HepG2 (cell line): Measurements from ENCODE around the gene TUBB. TPM values are rescaled to one million over a fixed set of nuclear protein-coding genes. Genes with fewer than 3 reads are reported as not detected.
A peak's percentile ranks its signal among the peaks of the same experiment; 100 is the strongest.

Experiments
- AKAP8 ChIP-seq: sonication (generic); formaldehyde crosslinking; IDR thresholded peaks from 2 replicates; pipeline ENCODE4 v1.5.1; 2020; ENCODE audit warnings: mild to moderate bottlenecking, missing genetic modification reagents
- ARID2 ChIP-seq: sonication (generic); formaldehyde crosslinking; IDR thresholded peaks from 2 replicates; pipeline ENCODE4 v1.8.1; 2022; ENCODE audit warnings: mild to moderate bottlenecking, missing genetic modification reagents, borderline replicate concordance
- CENPT ChIP-seq: sonication (generic); formaldehyde crosslinking; IDR thresholded peaks from 2 replicates; pipeline ENCODE4 v1.8.0; 2022; ENCODE audit warnings: low read depth, mild to moderate bottlenecking, moderate library complexity, missing genetic modification reagents
- ETV5 ChIP-seq: IDR thresholded peaks from 2 replicates; pipeline ENCODE4 v1.6.1; 2018; ENCODE audit warnings: missing biosample characterization, missing genetic modification reagents, inconsistent platforms, borderline replicate concordance
- FOSL2 ChIP-seq: sonication (generic); formaldehyde crosslinking; IDR thresholded peaks from 2 replicates; pipeline ENCODE4 v1.4.0; 2020; ENCODE audit warnings: missing genetic modification reagents
- FOXA3 ChIP-seq: IDR thresholded peaks from 2 replicates; pipeline ENCODE4 v1.6.1; 2016; ENCODE audit warnings: missing genetic modification reagents, missing compliant biosample characterization
- GPN1 ChIP-seq: sonication (generic); formaldehyde crosslinking; IDR thresholded peaks from 2 replicates; pipeline ENCODE4 v1.5.1; 2020; ENCODE audit warnings: missing genetic modification reagents, borderline replicate concordance
- GZF1 ChIP-seq: sonication (generic); formaldehyde crosslinking; IDR thresholded peaks from 2 replicates; pipeline ENCODE4 v1.5.1; 2020; ENCODE audit warnings: mild to moderate bottlenecking, missing genetic modification reagents
- MYNN ChIP-seq: sonication (generic); formaldehyde crosslinking; IDR thresholded peaks from 2 replicates; pipeline ENCODE4 v1.4.0; 2020; ENCODE audit warnings: mild to moderate bottlenecking, low read depth, missing genetic modification reagents
- NFKB2 ChIP-seq: sonication (generic); formaldehyde crosslinking; IDR thresholded peaks from 2 replicates; pipeline ENCODE4 v1.4.0; 2020; ENCODE audit warnings: missing genetic modification reagents, borderline replicate concordance
- RERE ChIP-seq: IDR thresholded peaks from 2 replicates; pipeline ENCODE4 v1.6.1; 2016; ENCODE audit warnings: low read depth, missing genetic modification reagents, missing compliant biosample characterization
- RNF2 ChIP-seq: fragments of 450-650 bp; conservative IDR thresholded peaks from 2 replicates; pipeline ENCODE4 v1.6.1; 2016; ENCODE audit warnings: low read depth
- RXRA ChIP-seq: sonication (generic); formaldehyde crosslinking; IDR thresholded peaks from 2 replicates; pipeline ENCODE4 v1.5.1; 2020; ENCODE audit warnings: missing genetic modification reagents
- SALL2 ChIP-seq: sonication (generic); formaldehyde crosslinking; IDR thresholded peaks from 2 replicates; pipeline ENCODE4 v1.8.1; 2023; ENCODE audit warnings: mild to moderate bottlenecking, missing genetic modification reagents, inconsistent platforms
- SIX1 ChIP-seq: sonication (generic); formaldehyde crosslinking; IDR thresholded peaks from 2 replicates; pipeline ENCODE4 v1.4.0; 2020; ENCODE audit warnings: missing genetic modification reagents, borderline replicate concordance
- SNRNP70 ChIP-seq: fragments of 200-400 bp; formaldehyde crosslinking; IDR thresholded peaks from 2 replicates; pipeline ENCODE4 v1.6.1; 2017; ENCODE audit warnings: mild to moderate bottlenecking, low read depth, low read length, moderate library complexity
- TFAP4 ChIP-seq: sonication (generic); IDR thresholded peaks from 2 replicates; pipeline ENCODE4 v1.6.1; 2016; ENCODE audit warnings: low read depth, borderline replicate concordance
- ZNF136 ChIP-seq: sonication (generic); formaldehyde crosslinking; IDR thresholded peaks from 2 replicates; pipeline ENCODE4 v1.8.1; 2022; ENCODE audit warnings: low read depth, mild to moderate bottlenecking, moderate library complexity, missing genetic modification reagents
- ZNF546 ChIP-seq: sonication (generic); formaldehyde crosslinking; conservative IDR thresholded peaks from 2 replicates; pipeline ENCODE4 v1.8.1; 2023; ENCODE audit warnings: mild to moderate bottlenecking, missing genetic modification reagents
- ZNF589 ChIP-seq: sonication (generic); formaldehyde crosslinking; conservative IDR thresholded peaks from 2 replicates; pipeline ENCODE4 v1.8.0; 2022; ENCODE audit warnings: mild to moderate bottlenecking, moderate library complexity, missing genetic modification reagents
- ZNF766 ChIP-seq: sonication (generic); formaldehyde crosslinking; IDR thresholded peaks from 2 replicates; pipeline ENCODE4 v1.5.0; 2020; ENCODE audit warnings: missing genetic modification reagents, borderline replicate concordance
- polyA plus RNA-seq, 8 experiments: library from polyadenylated mRNA; depleted of rRNA in 3 of 8; stranded (reverse) in 7 of 8; unstranded in 1 of 8; fragments of >200 nt; fragmentation: Illumina TruSeq in 4 of 8; extraction: Trizol in 4 of 8; gene quantifications; 2 replicates each; pipeline versions ENCODE4 v1.2.1 to v1.2.3, GENCODE V29; 2011 to 2016; ENCODE audit warnings: low read depth in 4 of 8, missing spikeins in 1 of 8, mixed read lengths in 1 of 8; ENCODE audit not compliant: insufficient read depth in 1 of 8
- total RNA-seq, 5 experiments: library from RNA; depleted of rRNA; stranded (reverse); fragments of >200 nt; fragmentation: Illumina TruSeq; extraction: Trizol; gene quantifications; 2 replicates each; pipeline ENCODE4 v1.2.3, GENCODE V29; 2016; ENCODE audit warnings: low read depth in 1 of 5
- TF ChIP-seq, protein P1 (sequence below): sonication (generic); formaldehyde crosslinking; IDR thresholded peaks from 2 replicates; pipeline ENCODE4 v1.4.0; 2020; ENCODE audit warnings: missing genetic modification reagents, low read depth, mild to moderate bottlenecking, borderline replicate concordance

TUBB gene
- total and polyA plus RNA-seq, 2 of the 13 experiments (the other 11 are each of a cell fraction or from before 2014, with no cell fraction given): 911 to 1,163 TPM

DNA sequence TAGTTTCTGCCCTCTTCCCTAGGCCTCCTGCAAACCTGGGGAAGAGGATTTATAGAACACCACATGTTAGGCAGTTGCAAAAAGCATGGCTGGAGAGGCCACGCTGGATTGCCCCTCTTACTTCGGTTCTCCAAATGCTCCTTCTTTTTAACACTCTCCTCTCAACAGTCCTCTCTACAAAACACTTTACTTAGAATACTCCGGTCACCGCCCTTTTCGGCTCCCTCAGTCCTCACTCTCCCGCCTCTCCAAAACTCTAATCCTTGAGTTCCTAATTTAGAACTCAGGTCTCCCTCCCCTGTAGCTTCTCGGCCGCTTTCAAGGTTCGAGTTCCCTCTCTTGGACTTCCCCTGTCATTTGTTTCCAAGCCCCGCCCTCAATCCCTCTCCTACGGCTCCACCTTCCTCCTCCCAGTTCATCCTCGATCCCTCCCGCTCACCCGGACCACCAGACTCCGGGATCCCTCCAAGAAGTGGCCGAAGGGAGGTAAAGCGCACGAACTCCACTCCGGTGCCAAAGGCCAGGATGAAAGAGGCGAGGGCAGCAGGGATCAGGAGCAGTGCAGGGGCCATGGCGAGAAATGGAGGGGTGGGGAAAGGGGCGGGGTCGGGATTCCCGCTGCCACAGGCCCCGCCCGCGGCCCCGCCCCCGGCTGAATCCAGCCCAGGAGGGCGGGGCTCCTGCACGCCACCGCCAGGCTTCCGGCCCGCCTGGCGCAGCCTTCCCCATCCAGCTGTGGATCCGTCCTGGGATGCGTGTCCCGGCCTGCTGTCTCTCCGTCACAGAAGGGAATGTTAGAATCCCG, 29.5 kb upstream of the TUBB start, which contains the start of gene NRM (continued):
- TF ChIP-seq RXRA (CRISPR knock-in tag) (peak; percentile 74), RERE (CRISPR knock-in tag) (no peak), FOSL2 (CRISPR knock-in tag) (peak; percentile 23; the same call in 1 of the 2 replicates), ZNF589 (CRISPR knock-in tag) (0 out of 2 replicates have a peak, but pooled peaks have one; percentile 55), ETV5 (CRISPR knock-in tag) (peak; percentile 94), RNF2 (0 out of 2 replicates have a peak, but pooled peaks have one; percentile 0), SIX1 (CRISPR knock-in tag) (no peak), SNRNP70 (no peak), ZNF766 (CRISPR knock-in tag) (peak; percentile 55; the same call in 1 of the 2 replicates), GZF1 (CRISPR knock-in tag) (peak; percentile 61; the same call in 1 of the 2 replicates), CENPT (CRISPR knock-in tag) (no peak), SALL2 (CRISPR knock-in tag) (0 out of 2 replicates have a peak, but pooled peaks have one; percentile 38), ARID2 (CRISPR knock-in tag) (no peak), ZNF546 (0 out of 2 replicates have a peak, but pooled peaks have one; percentile 65), AKAP8 (CRISPR knock-in tag) (no peak), FOXA3 (CRISPR knock-in tag) (peak; percentile 5; the same call in 1 of the 2 replicates), GPN1 (CRISPR knock-in tag) (no peak), TFAP4 (peak; percentile 90; the same call in 1 of the 2 replicates), ZNF136 (CRISPR knock-in tag) (0 out of 2 replicates have a peak, but pooled peaks have one; percentile 52), MYNN (CRISPR knock-in tag) (no peak), NFKB2 (CRISPR knock-in tag) (peak; percentile 71; the same call in 1 of the 2 replicates)
- TF ChIP-seq, protein P1, sequence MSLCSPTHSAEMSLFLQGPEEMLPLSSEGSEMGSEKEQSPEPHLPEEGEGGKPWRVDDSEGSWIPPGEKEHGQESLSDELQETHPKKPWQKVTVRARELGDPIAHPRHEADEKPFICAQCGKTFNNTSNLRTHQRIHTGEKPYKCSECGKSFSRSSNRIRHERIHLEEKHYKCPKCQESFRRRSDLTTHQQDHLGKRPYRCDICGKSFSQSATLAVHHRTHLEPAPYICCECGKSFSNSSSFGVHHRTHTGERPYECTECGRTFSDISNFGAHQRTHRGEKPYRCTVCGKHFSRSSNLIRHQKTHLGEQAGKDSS (CRISPR knock-in tag): no peak
